ENCODE measurements around the gene SND1.

GRCh38 chr7:128108129-128108528, 456.1 kb downstream of the SND1 start:
- TF ChIP-seq SP1 (IDR thresholded peaks at IDR 0.05) (no peak), LEF1 (IDR thresholded peaks at IDR 0.05; ENCODE audit: borderline replicate concordance) (no peak), FOXK2 (IDR thresholded peaks at IDR 0.05) (no peak), HDGF (IDR thresholded peaks at IDR 0.05; ENCODE audit: borderline replicate concordance) (no peak), FOXM1 (IDR thresholded peaks at IDR 0.05; ENCODE audit: borderline replicate concordance) (no peak), ELF4 (IDR thresholded peaks at IDR 0.05) (no peak)
